Activated CD8-positive, alpha-beta T cell treated with anti-CD3 and anti-CD28 coated beads, Interleukin-2, amount 10 ng/mL, durations not matched to agents 7 days and 5 days (primary cell): ENCODE data around the gene GYS1. TPM values are rescaled to one million over a fixed set of nuclear protein-coding genes. Genes with fewer than 3 reads are reported as not detected.
A peak's percentile ranks its signal among the peaks of the same experiment; 100 is the strongest.

Source experiments
- ATAC-seq: fragments of 150-1000 bp; cut with Tn5 transposase; one replicate; pipeline ENCODE4 v1.10.0; 2021; ENCODE audit warnings: moderate library complexity
- CTCF ChIA-PET: fragments of 350-600 bp; sonication (Branson Sonifier 250); formaldehyde crosslinking; loops from one replicate; lab custom pipeline; 2021; ENCODE audit warnings: antibody characterized with exemption; lab: Charles Lee
- POLR2A ChIA-PET: fragments of 350-600 bp; sonication (Branson Sonifier 250); formaldehyde crosslinking; loops from one replicate; lab custom pipeline; 2021; ENCODE audit warnings: antibody characterized with exemption; lab: Charles Lee
- DNase-seq: peaks from one replicate; pipeline ENCODE4 v3.0.0-alpha.2; 2020
- H3K27ac Mint-ChIP-seq: one replicate; pipeline ENCODE4 v1.8.0; 2021; ENCODE audit warnings: mild to moderate bottlenecking, mixed read lengths
- H3K27me3 Mint-ChIP-seq: one replicate; pipeline ENCODE4 v1.8.0; 2021; ENCODE audit warnings: low read depth, mixed read lengths
- H3K36me3 Mint-ChIP-seq: one replicate; pipeline ENCODE4 v1.8.0; 2021; ENCODE audit warnings: low read depth, mixed read lengths
- H3K4me1 Mint-ChIP-seq: one replicate; pipeline ENCODE4 v1.8.0; 2021; ENCODE audit warnings: low read depth, mixed read lengths
- H3K4me3 Mint-ChIP-seq: one replicate; pipeline ENCODE4 v1.8.0; 2021; ENCODE audit warnings: mild to moderate bottlenecking, mixed read lengths
- H3K9me3 Mint-ChIP-seq: one replicate; pipeline ENCODE4 v1.8.0; 2022; ENCODE audit warnings: mixed read lengths; ENCODE audit not compliant: insufficient read depth
- total RNA-seq, 2 experiments: library from RNA; stranded (reverse); gene quantifications; one replicate each; pipeline ENCODE4 v1.2.3, GENCODE V29; 2021

The GYS1 gene
- total RNA-seq, 2 experiments from 2014 or later, result 54.7 to 57.9 TPM

GRCh38 chr19:48950159-48950558, 43.0 kb downstream of the GYS1 start:
- no peak overlapping the region for H3K27ac Mint-ChIP-seq
- ChIA-PET POLR2A (no interaction called here), CTCF (no interaction called here)
- DNase-seq, result no peak
- peaks cover 4% of the 10 kb centered on the region for H3K4me1 Mint-ChIP-seq
- H3K36me3 Mint-ChIP-seq, result peaks cover 8% of the 10 kb centered on the region
- no peak overlapping the region for H3K4me3 Mint-ChIP-seq
- no peak for ATAC-seq
- no peaks in the 10 kb centered on the region for H3K27me3 Mint-ChIP-seq
- H3K9me3 Mint-ChIP-seq, result peaks cover 8% of the 10 kb centered on the region

DNA sequence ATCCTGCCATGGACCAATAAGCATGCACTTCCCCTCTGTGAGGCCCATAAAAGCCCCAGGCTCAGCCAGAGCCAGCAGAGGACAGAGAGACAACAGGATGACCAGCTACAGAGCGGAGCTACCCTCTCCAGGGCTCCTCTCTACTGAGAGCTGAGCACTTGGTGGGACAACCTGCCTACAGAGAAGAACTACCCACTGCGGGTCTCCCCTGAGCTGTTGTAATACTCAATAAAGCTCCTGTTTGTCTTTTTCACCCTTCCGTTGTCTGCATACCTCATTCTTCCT, 45.9 kb downstream of the GYS1 start:
- Mint-ChIP-seq H3K9me3 (peaks cover 8% of the 10 kb centered on the region), H3K27me3 (no peaks in the 10 kb centered on the region), H3K4me3 (no peak overlapping the region), H3K27ac (no peak overlapping the region), H3K4me1 (no peaks in the 10 kb centered on the region), H3K36me3 (peaks cover 5% of the 10 kb centered on the region)
- ChIA-PET POLR2A (no interaction called here), CTCF (interaction anchor here (1.0 kb wide), 1 partner anchor 24 kb away, joined by 3 read pairs; no protein-coding TSS in a partner anchor)
- ATAC-seq (no peak), DNase-seq (no peak)

DNA sequence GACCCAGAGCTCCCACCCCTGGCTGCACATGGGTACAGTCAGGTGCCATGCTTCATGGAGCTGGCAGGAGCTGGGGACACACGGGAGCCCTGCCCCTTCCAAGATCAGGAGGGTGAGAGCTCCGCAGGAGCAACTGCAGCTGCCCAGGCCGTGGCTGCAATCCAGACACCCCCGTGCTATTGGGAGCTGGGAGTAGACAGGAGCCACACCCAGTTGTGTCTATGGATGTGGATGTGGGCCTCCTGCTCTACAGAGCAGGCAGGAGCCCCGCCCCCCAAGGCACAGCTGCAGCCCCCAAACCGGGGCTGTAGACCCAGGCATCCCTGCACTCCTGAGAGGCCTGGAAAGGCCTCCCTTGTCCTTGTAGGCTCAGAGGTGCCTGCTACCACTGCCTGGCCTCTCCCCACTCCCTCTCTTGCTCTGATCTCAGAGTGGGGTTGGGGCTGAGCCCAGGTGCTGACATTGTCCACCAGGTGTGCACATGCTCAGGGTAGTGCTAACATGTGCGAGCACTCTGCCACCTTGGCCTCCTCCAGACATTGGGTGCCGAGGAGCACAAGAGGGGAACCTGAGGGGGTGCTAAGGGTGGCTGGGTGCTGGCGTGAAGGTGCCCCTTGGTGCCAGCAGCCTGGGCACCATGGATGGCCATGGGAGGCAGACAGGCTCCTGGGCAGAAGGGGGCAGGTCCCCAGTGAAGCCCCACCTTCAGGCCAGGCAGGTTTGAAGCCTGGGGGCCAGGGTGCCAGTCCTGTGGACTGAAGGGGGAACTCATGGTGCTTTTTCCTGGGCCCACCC, 46.4 kb downstream of the GYS1 start:
- H3K4me3 Mint-ChIP-seq, result no peak overlapping the region
- H3K9me3 Mint-ChIP-seq, result peaks cover 8% of the 10 kb centered on the region
- CTCF ChIA-PET, result interaction anchor here (0.8 kb wide), 1 partner anchor 28 kb away, joined by 3 read pairs; no protein-coding TSS in a partner anchor
- no peak overlapping the region for H3K27ac Mint-ChIP-seq
- no peaks in the 10 kb centered on the region for H3K27me3 Mint-ChIP-seq
- DNase-seq, result no peak
- H3K4me1 Mint-ChIP-seq, result no peaks in the 10 kb centered on the region
- POLR2A ChIA-PET, result interaction anchor here (1.2 kb wide), 1 partner anchor 71 kb away, joined by 3 read pairs; no protein-coding TSS in a partner anchor
- ATAC-seq, result no peak
- H3K36me3 Mint-ChIP-seq, result peaks cover 5% of the 10 kb centered on the region

DNA sequence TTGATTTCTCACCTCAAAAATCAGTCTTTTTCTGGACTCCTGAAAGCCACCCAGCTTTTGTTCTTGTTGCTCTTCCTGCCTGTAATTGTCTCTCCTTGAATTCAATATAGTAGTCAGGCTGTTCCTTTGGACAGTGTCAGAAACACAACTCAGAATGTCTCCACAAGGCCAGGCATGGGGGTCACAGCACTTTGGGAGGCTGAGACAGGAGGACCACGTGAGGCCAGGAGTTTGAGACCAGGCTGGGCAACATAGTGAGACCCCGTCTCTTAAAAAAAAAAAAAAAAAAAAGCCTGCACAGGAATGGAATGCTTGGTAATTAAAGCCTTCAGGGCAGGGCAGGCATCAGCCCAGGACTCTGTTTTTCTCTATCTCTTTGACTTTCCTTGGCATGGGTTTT, 47.3 kb downstream of the GYS1 start:
- ATAC-seq (no peak), DNase-seq (no peak)
- no peaks in the 10 kb centered on the region for H3K27me3 Mint-ChIP-seq
- peaks cover 10% of the 10 kb centered on the region for H3K36me3 Mint-ChIP-seq
- ChIA-PET POLR2A (interaction anchor here (1.2 kb wide), 1 partner anchor 70 kb away, joined by 3 read pairs; no protein-coding TSS in a partner anchor), CTCF (interaction anchor here (0.8 kb wide), 1 partner anchor 27 kb away, joined by 3 read pairs; no protein-coding TSS in a partner anchor)
- H3K4me3 Mint-ChIP-seq, result no peak overlapping the region
- H3K4me1 Mint-ChIP-seq, result no peaks in the 10 kb centered on the region
- H3K27ac Mint-ChIP-seq, result no peak overlapping the region
- H3K9me3 Mint-ChIP-seq, result peaks cover 8% of the 10 kb centered on the region

DNA sequence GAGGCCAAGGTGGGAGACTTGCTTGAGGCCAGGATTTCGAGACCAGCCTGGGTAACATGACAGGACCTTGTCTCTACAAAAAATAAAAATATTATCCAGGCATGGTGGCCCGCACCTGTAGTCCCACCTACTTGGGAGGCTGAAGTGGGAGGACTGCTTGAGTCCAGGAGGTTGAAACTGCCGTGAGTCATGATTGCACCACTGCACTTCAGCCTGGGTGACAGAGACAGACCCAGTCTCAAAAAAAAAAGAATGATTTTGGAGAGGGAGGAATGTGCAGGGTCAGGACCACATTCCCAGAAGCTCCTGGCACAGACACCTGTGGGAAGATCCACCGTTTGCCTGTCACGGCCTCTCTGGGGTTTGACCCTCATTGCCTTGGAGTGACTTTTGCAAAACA, 47.7 kb downstream of the GYS1 start:
- H3K27ac Mint-ChIP-seq, result no peak overlapping the region
- CTCF ChIA-PET, result no interaction called here

GRCh38 chr19:48943081-48943480, 50.0 kb downstream of the GYS1 start:
- DNase-seq (no peak), ATAC-seq (no peak)
- H3K27me3 Mint-ChIP-seq, result no peaks in the 10 kb centered on the region
- no peak overlapping the region for H3K4me3 Mint-ChIP-seq
- no peaks in the 10 kb centered on the region for H3K4me1 Mint-ChIP-seq
- H3K36me3 Mint-ChIP-seq, result peaks cover 6% of the 10 kb centered on the region
- H3K27ac Mint-ChIP-seq, result no peak overlapping the region
- POLR2A ChIA-PET, result no interaction called here
- CTCF ChIA-PET, result interaction anchor here (1.0 to 1.2 kb wide), 4 partner anchors 8 to 155 kb away, joined by 3 to 5 read pairs (median 3); no protein-coding TSS in a partner anchor
- H3K9me3 Mint-ChIP-seq, result peaks cover 4% of the 10 kb centered on the region

More for the DNA sequence above, 47.7 kb downstream of the GYS1 start:
- peaks cover 11% of the 10 kb centered on the region for H3K36me3 Mint-ChIP-seq
- H3K9me3 Mint-ChIP-seq, result peaks cover 8% of the 10 kb centered on the region
- ATAC-seq (no peak), DNase-seq (no peak)
- no peak overlapping the region for H3K4me3 Mint-ChIP-seq
- H3K4me1 Mint-ChIP-seq, result no peaks in the 10 kb centered on the region
- no peaks in the 10 kb centered on the region for H3K27me3 Mint-ChIP-seq
- POLR2A ChIA-PET, result interaction anchor here (1.2 kb wide), 1 partner anchor 69 kb away, joined by 3 read pairs; no protein-coding TSS in a partner anchor

DNA sequence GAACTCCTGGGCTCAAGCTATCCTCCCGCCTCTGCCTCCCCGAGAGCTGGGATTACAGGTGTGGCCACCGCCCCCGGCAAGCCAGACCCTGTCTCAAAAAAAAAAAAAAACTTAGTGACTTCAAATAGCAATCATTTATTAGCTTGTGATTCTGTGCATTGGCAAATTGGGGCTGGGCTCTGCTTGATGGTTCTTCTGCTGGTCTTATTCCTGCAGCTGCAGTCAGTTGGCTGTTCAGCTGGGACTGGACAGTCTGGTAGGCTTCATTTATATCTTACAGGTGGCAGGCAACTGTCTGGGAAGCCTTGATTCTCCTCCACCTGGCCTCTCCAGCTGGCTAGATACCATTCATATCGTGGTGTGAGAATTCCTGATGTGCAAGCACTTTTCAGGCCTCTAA, 52.2 kb downstream of the GYS1 start:
- Mint-ChIP-seq H3K36me3 (peaks cover 6% of the 10 kb centered on the region), H3K27me3 (no peaks in the 10 kb centered on the region), H3K27ac (no peak overlapping the region), H3K9me3 (no peaks in the 10 kb centered on the region), H3K4me3 (no peak overlapping the region), H3K4me1 (no peaks in the 10 kb centered on the region)
- no peak for ATAC-seq
- ChIA-PET POLR2A (interaction anchor here (0.6 kb wide), 1 partner anchor 9 kb away, joined by 6 read pairs; no protein-coding TSS in a partner anchor), CTCF (interaction anchor here (0.6 kb wide), 1 partner anchor 97 kb away, joined by 3 read pairs; no protein-coding TSS in a partner anchor)
- DNase-seq, result no peak

DNA sequence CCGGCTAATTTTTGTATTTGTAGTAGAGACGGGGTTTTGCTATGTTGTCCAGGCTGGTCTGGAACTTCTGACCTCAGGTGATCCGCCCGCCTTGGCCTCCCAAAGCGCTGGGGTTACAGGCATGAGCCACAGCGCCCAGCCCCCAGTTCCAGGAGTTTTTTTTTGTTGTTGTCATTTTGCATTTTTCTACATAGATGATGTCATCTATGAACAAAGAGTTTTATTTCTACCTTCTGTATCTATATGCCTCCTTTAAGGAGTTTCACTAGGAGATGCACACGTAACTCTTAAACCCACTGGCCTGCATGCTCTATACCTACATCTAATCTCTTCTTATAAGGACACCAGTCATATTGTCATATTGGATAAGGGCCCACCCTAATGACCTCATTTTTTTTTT, 54.9 kb downstream of the GYS1 start:
- H3K36me3 Mint-ChIP-seq, result peaks cover 6% of the 10 kb centered on the region
- no peak for DNase-seq
- no peak overlapping the region for H3K27ac Mint-ChIP-seq
- no peak for ATAC-seq
- H3K4me3 Mint-ChIP-seq, result no peak overlapping the region
- CTCF ChIA-PET, result no interaction called here
- peaks cover 10% of the 10 kb centered on the region for H3K4me1 Mint-ChIP-seq
- no peaks in the 10 kb centered on the region for H3K9me3 Mint-ChIP-seq
- POLR2A ChIA-PET, result no interaction called here
- H3K27me3 Mint-ChIP-seq, result peaks cover 1% of the 10 kb centered on the region

GRCh38 chr19:48935864-48936263, 57.2 kb downstream of the GYS1 start:
- CTCF ChIA-PET, result no interaction called here
- no peak overlapping the region for H3K4me3 Mint-ChIP-seq

DNA sequence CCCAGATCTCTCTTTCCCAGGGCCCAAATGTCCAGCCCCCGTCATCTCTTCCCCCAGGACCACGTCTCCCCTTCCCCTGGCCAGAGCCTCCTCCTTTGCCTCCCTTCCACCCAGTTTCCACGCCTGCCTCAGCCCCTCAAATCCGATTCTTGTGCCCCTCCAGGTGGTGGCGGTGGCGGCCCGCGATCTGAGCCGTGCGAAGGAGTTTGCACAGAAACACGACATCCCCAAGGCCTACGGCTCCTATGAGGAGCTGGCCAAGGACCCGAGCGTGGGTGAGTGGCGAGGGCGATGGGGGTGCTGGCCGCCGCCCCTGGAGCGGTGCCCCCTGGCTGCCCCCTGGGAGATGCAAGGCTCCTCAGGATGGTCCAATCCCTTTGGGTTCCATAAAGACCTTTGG, 58.3 kb downstream of the GYS1 start:
- no peaks in the 10 kb centered on the region for H3K36me3 Mint-ChIP-seq
- no peak overlapping the region for H3K27ac Mint-ChIP-seq
- H3K27me3 Mint-ChIP-seq, result peaks cover 3% of the 10 kb centered on the region
- POLR2A ChIA-PET, result interaction anchor here (1.0 kb wide), 2 partner anchors 16 to 18 kb away, joined by 3 to 4 read pairs; no protein-coding TSS in a partner anchor
- no peaks in the 10 kb centered on the region for H3K9me3 Mint-ChIP-seq
- ATAC-seq, result no peak
- CTCF ChIA-PET, result no interaction called here
- DNase-seq, result no peak
- no peak overlapping the region for H3K4me3 Mint-ChIP-seq
- H3K4me1 Mint-ChIP-seq, result peaks cover 14% of the 10 kb centered on the region

More at GRCh38 chr19:48935864-48936263, 57.2 kb downstream of the GYS1 start:
- H3K4me1 Mint-ChIP-seq, result peaks cover 14% of the 10 kb centered on the region
- H3K9me3 Mint-ChIP-seq, result no peaks in the 10 kb centered on the region
- POLR2A ChIA-PET, result interaction anchor here (0.9 to 1.0 kb wide), 3 partner anchors 15 to 289 kb away, joined by 3 to 4 read pairs (median 3); no protein-coding TSS in a partner anchor
- DNase-seq, result no peak
- H3K27me3 Mint-ChIP-seq, result peaks cover 3% of the 10 kb centered on the region
- no peak for ATAC-seq
- no peak overlapping the region for H3K27ac Mint-ChIP-seq
- peaks cover under 1% of the 10 kb centered on the region for H3K36me3 Mint-ChIP-seq

DNA sequence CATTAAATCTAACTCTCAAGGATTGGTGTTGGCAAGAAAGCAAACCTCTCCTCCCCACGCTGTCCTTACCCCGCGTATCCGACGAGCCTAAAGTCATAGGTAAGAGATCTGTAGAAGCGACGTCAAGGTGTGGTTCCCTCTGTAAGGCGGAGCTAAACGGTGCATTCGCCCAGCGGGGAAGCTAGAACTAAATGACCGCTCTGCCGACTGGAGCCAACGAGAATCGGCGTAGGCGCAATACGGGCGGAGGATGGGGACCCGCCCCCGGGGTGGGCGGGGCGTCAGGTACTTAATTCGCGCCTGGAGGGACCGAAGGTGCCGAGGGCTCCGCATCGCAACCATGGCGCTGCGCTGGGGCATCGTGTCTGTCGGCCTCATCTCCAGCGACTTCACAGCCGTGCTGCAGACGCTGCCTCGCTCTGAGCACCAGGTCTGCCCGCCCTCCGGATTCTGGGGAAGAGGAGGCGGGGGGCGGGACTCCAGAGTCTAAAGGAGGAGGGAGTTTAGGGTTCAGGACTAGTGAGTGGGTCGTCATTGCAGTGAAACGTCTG, 59.7 kb downstream of the GYS1 start, which contains the start of gene DHDH:
DHDH (plus strand) TSS at position 318 of the 551 bp plus-strand sequence; CDS start at position 341, 23 bp downstream.
- DNase-seq (peak; percentile 92), ATAC-seq (peak; percentile 99)
- Mint-ChIP-seq H3K4me3 (peak within 1 kb of the TSS; percentile 79), H3K4me1 (peaks cover 14% of the 10 kb centered on the region), H3K9me3 (no peaks in the 10 kb centered on the region), H3K27me3 (peaks cover 3% of the 10 kb centered on the region), H3K36me3 (no peaks in the 10 kb centered on the region), H3K27ac (peak within 1 kb of the TSS; percentile 73)
- CTCF ChIA-PET, result interaction anchor here (1.0 to 2.1 kb wide), 6 partner anchors 10 to 145 kb away, joined by 4 to 17 read pairs (median 4); partner anchors contain the start of genes GYS1 and RUVBL2
- POLR2A ChIA-PET, result interaction anchor here (0.9 to 1.5 kb wide), 5 partner anchors 21 to 59 kb away, joined by 3 to 5 read pairs (median 3); partner anchors contain the start of gene NUCB1
